ENCODE measurements around the gene BCL2. TPM values are rescaled to one million over a fixed set of nuclear protein-coding genes. Genes with fewer than 3 reads are reported as not detected.

The BCL2 gene
- total RNA-seq, 2 experiments from 2014 or later: 1.4 to 2.5 TPM

DNA sequence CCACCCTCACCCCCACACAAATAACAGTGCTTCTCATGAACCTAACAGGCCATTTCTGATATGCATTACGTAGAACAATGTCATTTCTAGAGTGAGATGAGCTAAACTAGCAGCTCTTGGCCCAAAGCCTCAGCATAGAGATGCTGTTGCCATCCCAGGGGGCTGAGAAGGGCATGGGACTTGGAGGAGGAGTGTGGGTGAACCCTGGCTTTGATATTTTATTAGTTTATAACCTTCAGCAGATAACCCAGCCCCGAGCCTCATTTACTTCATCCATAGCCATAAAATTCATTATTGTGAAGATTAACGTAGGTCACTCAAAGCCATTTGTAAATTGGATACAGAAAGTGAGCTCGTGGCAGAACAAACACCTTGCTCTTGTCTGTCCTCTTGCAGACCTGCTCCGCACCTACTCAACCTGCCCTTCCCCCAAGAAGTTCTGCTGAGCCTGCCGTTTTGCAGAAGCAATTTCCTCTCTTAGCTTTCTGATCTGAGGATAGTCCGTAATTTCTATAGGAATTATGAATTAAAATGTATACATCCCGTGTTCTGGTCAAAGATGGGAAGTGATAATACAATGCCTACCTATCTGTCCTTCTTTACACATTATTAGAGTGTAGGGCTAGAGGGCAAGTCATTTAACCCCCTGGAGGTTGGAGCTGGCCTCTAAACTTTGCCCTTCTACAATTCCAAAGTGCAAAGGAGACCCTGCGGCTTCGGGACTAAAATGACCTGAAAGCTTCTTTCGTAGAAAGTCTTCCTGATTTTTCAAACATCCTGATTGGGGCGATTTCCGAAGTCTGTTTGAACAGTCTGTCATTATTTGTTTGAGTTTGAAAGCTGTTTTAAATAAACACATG, 187.4 kb downstream of the BCL2 start:
- Histone ChIP-seq H3K36me3 (ENCODE audit: insufficient read depth, low read length) (no peaks in the 10 kb centered on the region), H2AFZ (ENCODE audit: low read length) (no peak overlapping the region), H3K79me2 (ENCODE audit: insufficient read depth, low read depth, low read length) (no peaks in the 10 kb centered on the region), H3K9me2 (ENCODE audit: insufficient read depth, low read length) (no peaks in the 10 kb centered on the region), H3K4me2 (ENCODE audit: low read length) (peak overlapping the region; percentile 16; the same call in 1 of the 2 replicates), H4K20me1 (ENCODE audit: insufficient read depth, low read length) (no peaks in the 10 kb centered on the region), H3K9me3 (ENCODE audit: low read length) (no peaks in the 10 kb centered on the region), H3K4me1 (ENCODE audit: insufficient read depth, low read length, poor library complexity, severe bottlenecking) (peaks cover 7% of the 10 kb centered on the region), H3K4me3 (ENCODE audit: low read depth, low read length, poor library complexity, severe bottlenecking) (no peak overlapping the region), H3K27ac (ENCODE audit: low read depth, low read length, poor library complexity, severe bottlenecking) (no peak overlapping the region)
- no peak for DNase-seq (ENCODE audit: low spot score)
- TF ChIP-seq, protein P1, sequence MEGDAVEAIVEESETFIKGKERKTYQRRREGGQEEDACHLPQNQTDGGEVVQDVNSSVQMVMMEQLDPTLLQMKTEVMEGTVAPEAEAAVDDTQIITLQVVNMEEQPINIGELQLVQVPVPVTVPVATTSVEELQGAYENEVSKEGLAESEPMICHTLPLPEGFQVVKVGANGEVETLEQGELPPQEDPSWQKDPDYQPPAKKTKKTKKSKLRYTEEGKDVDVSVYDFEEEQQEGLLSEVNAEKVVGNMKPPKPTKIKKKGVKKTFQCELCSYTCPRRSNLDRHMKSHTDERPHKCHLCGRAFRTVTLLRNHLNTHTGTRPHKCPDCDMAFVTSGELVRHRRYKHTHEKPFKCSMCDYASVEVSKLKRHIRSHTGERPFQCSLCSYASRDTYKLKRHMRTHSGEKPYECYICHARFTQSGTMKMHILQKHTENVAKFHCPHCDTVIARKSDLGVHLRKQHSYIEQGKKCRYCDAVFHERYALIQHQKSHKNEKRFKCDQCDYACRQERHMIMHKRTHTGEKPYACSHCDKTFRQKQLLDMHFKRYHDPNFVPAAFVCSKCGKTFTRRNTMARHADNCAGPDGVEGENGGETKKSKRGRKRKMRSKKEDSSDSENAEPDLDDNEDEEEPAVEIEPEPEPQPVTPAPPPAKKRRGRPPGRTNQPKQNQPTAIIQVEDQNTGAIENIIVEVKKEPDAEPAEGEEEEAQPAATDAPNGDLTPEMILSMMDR (conservative IDR thresholded peaks at IDR 0.05; ENCODE audit: low read length): no peak
- TF ChIP-seq EZH2phosphoT487 (IDR thresholded peaks at IDR 0.05; ENCODE audit: borderline replicate concordance, low read depth, low read length): no peak
- intact Hi-C loops (cut with micrococcal nuclease; ENCODE audit: unreplicated experiment): loop anchor here (1.0 to 10.0 kb wide), 3 partner anchors 23 to 293 kb away; partner anchors contain the start of gene VPS4B
- BruUV-seq (replicated peaks): no TSS peak
- POLR2A ChIA-PET: interaction anchor here (0.9 to 1.1 kb wide), 2 partner anchors 19 to 20 kb away, joined by 3 read pairs; no protein-coding TSS in a partner anchor
- CTCF ChIA-PET (ENCODE audit: unreplicated experiment): interaction anchor here (1.5 kb wide), 1 partner anchor 191 kb away, joined by 4 read pairs; no protein-coding TSS in a partner anchor

DNA sequence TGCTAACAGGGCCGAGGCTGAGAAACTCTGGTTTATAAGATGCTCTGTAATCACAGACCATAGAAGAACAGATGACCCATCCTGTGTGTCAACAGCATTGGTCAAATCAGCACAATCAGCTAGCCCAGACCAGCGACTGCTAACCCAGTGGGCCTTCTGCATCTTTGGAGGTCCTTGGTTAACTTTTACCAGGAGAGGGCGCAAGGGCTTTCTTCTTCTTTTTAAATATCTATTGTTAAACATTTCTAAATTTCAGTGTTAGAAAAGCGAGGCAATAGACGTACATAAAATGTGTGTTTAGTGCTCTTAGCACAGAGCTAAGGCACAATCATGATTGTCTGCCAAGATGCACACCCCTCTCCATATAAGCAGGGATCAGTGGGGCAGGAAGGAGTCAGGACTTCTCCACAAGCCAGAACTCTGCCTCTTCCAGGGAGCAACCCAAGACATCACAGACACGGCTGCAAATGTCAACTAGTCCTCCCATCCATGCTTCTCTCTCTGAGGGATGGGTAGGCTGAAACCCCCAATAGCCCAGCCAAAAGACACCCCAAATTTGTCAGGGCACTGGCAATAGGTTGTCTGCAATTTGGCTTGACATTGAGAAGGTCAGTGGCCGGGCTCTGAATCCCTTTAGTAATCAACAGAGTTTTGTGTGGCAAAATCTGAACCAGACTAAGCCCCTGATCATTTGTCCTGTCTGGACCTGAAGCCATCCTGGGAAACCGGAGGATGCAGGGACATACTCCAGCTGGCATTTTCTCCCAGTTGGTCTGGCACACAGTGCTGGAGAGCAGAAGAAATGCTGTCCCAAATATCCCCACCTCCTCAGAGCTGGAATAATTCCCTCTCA, 188.2 kb downstream of the BCL2 start:
- CTCF ChIA-PET (ENCODE audit: unreplicated experiment): interaction anchor here (1.5 kb wide), 1 partner anchor 192 kb away, joined by 4 read pairs; no protein-coding TSS in a partner anchor

More for the DNA sequence above, 188.2 kb downstream of the BCL2 start:
- Histone ChIP-seq H2AFZ (ENCODE audit: low read length) (no peak overlapping the region), H3K27ac (ENCODE audit: low read depth, low read length, poor library complexity, severe bottlenecking) (no peak overlapping the region), H3K4me3 (ENCODE audit: low read depth, low read length, poor library complexity, severe bottlenecking) (no peak overlapping the region), H4K20me1 (ENCODE audit: insufficient read depth, low read length) (no peaks in the 10 kb centered on the region), H3K4me2 (ENCODE audit: low read length) (peak overlapping the region; percentile 4; the same call in 1 of the 2 replicates), H3K9me2 (ENCODE audit: insufficient read depth, low read length) (no peaks in the 10 kb centered on the region), H3K4me1 (ENCODE audit: insufficient read depth, low read length, poor library complexity, severe bottlenecking) (peaks cover 4% of the 10 kb centered on the region), H3K36me3 (ENCODE audit: insufficient read depth, low read length) (no peaks in the 10 kb centered on the region), H3K9me3 (ENCODE audit: low read length) (no peaks in the 10 kb centered on the region), H3K79me2 (ENCODE audit: insufficient read depth, low read depth, low read length) (no peaks in the 10 kb centered on the region)
- POLR2A ChIA-PET: no interaction called here
- intact Hi-C loops (cut with micrococcal nuclease; ENCODE audit: unreplicated experiment): loop anchor here (1.0 to 10.0 kb wide), 3 partner anchors 24 to 293 kb away; partner anchors contain the start of gene VPS4B
- no TSS peak for BruUV-seq (replicated peaks)
- TF ChIP-seq, protein P1 (conservative IDR thresholded peaks at IDR 0.05; ENCODE audit: low read length): peak; percentile 77
- TF ChIP-seq EZH2phosphoT487 (IDR thresholded peaks at IDR 0.05; ENCODE audit: borderline replicate concordance, low read depth, low read length): no peak
- peak; percentile 50 for DNase-seq (ENCODE audit: low spot score)
